22Rv1 (cell line): ENCODE measurements around the gene SZT2.

Source experiments
- CTCF ChIP-seq: fragments of 450-650 bp; IDR thresholded peaks from 2 replicates; pipeline ENCODE4 v1.5.1; 2017; ENCODE audit warnings: mild to moderate bottlenecking
- ZFX ChIP-seq: fragments of 450-650 bp; IDR thresholded peaks from 2 replicates; pipeline ENCODE4 v1.6.1; 2017; ENCODE audit warnings: antibody characterized with exemption, borderline replicate concordance

- TF ChIP-seq CTCF, result no peak
- no peak for TF ChIP-seq ZFX
Observed at GRCh38 chr1:43460988-43461693, 71.4 kb downstream of the SZT2 start.
